Measurements from ENCODE around the gene MEX3D.
"Not testable (repeated sequence)": the region's sequence is repeated elsewhere in the genome, so short reads cannot be mapped to it uniquely, and the experiment has no call there.

MEX3D gene

DNA sequence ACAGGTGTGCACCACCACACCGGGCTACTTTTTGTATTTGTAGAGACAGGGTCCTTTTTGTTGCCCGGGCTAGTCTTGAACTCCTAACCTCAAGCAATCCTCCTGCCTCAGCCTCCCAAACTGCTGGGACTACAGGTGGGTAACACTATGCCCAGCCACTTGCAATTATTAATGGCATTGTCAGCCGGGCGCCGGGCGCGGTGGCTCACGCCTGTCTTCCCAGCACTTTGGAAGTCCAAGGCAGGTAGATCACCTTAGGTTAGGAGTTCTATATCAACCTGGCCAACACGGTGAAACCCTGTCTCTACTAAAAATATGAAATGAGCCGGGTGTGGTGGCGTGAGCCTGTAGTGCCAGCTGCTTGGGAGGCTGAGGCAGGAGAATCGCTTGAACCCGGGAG, 2.7 kb upstream of the MEX3D start:
- no peak for DNase-seq (ENCODE audit: low read depth)

DNA sequence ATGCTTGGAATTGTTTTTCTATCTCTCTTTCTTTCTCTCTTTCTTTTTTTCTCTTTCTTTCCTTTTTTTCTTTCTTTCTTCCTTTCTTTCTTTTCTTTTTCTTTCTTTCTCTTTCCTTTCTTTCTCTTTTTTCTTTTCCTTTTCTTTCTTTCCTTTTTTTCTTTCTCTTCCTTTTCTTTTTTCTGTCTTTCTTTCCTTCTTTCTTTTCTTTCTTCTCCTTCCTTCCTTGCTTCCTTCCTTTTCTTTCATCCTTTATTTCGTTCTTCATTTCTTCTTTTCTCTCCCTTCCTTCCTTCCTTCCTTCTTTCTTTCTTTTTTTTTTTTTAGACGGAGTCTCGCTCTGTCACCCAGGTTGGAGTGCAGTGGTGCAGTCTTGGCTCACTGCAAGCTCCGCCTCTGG, 1.9 kb upstream of the MEX3D start:
- DNase-seq (ENCODE audit: low read depth): no peak

DNA sequence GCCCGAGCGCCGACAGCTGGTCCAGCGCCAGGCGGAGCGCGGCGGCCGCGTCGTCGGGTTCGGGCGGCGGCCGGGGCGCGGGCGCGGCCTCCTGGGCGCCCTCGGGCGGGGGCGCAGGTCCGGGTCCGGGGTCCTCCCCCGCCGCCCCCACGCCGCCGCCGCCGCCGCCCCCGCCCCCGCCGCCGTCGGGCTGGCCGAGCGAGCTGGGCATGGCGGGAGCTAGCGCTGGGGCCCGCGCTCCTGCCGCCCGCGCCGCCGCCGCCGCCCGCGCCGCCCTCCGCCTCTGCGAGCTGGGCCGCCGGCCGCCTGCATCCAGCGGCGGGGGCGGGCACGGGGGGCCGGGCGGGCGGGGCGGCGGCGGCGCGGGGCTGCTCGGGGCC, 287 bp downstream of the MEX3D start:
- no peak for DNase-seq (ENCODE audit: low read depth)

DNA sequence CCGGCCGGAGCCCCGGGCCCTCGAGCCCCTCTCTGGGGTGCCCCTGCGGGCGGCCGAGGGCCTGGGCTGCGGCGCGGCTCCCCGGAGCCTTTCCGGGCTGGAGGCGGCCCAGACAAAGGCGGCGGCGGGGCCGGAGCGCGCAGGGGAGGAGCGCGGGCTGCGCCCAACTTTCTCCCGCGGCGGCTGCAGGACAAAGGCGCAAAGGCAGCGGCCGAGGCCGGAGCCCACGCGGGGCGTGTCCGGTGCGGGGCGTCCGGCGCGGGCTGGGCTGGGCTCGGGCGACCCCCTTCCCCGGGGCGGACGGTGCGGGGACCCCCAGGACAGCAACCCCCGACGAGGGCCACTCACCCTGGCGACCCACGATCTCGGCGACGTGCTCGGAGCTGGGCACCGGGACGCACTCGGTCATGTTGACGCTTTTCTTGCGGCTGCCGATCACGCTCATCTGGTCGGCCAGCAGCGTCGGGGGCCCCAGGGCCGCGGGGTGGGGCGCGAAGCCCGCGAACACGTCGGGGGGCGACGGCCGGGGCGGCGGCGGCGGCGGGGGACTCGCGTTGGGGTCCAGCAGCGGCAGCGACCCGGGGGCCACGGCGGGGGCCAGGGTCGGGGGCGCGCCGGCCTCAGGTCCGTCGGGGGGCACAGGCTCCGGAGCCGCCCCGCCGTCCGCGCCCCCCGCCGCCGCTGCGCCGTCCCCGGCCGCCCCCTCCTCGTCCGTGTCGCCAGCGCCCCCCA, 843 bp downstream of the MEX3D start:
- no peak for DNase-seq (ENCODE audit: low read depth)

DNA sequence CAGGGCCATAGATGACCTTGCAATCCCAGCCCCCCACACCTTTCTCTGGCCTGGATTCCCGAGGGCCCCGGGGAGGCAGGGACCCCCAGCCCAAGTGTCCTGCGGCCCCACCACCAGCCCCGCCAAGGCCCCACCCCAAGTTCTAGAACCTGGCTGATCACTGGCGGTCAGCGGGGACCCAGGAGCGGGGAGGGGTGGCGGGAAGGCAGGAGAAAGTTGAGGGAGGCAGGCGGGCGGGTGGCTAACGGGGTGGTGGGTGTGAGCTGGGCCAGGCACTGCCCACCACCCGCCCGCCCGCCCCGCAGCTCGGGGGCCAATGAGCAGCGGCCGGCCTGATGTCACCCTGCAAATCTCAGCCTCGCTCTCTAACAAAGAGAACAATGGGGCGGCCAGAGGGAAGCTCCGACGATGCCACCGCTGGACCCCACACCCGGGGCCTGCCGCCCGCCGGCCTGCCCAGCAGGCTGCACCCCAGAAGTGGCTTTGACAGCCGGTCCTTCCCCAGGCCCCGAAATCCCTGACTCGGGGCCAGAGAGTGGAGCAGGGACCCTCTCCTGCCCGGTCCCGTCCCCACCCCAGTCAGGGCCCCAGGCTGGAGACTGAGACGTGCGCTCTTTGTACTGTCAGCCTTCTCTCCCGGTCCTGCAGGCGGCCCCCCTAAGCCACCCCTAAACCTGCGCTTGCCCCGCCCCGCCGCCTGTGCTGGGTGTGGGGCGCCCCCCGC, 1.6 kb downstream of the MEX3D start:
- DNase-seq (ENCODE audit: low read depth): no peak

DNA sequence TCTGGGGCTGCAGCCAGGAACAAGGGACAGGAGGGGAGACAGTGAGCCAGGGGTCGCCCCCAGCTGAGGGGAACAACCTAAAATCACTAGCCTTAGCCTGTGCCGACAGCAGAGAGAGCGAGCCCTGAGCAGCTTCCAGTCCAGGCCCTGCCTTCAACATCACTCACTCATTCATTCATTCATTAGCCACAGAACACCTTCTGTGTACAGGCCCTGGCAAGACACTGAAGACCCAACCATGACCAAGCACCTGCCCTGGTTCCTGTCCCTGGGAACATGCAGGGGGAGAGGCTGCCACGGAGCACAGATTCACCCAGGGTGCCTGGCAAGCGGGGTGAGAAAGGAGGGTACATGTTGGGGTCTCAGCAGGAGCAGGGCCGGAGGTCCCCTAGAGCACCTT, 4.9 kb downstream of the MEX3D start:
- DNase-seq (ENCODE audit: low read depth): no peak

DNA sequence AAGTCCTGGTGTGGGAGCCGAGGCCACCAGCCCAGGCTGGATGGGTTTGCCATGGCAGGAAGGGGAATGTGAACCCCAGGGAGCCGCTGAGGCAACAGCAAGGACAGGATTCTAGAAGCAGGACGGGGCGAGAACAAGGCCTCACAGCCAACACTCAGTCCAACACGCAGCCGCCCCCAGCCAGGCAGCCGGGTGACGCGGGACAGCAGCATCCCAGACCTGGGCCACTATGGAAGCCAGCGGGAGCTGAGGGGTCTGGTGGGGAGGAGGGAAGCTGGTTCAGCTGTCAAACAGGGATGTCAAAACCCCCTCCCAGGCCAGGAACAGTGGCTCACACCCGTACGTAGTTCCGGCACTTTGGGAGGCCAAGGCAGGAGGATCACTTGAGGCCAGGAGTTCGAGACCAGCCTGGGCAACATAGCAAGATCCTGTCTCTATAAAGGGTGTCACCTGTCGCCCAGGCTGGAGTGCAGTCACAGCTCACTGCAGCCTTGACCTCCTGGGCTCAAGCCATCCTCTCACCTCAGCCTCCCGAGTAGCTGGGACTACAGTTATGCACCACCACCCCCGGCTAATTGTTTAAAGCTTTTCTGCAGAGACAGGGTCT, 6.8 kb downstream of the MEX3D start:
- DNase-seq (ENCODE audit: low read depth): no peak

DNA sequence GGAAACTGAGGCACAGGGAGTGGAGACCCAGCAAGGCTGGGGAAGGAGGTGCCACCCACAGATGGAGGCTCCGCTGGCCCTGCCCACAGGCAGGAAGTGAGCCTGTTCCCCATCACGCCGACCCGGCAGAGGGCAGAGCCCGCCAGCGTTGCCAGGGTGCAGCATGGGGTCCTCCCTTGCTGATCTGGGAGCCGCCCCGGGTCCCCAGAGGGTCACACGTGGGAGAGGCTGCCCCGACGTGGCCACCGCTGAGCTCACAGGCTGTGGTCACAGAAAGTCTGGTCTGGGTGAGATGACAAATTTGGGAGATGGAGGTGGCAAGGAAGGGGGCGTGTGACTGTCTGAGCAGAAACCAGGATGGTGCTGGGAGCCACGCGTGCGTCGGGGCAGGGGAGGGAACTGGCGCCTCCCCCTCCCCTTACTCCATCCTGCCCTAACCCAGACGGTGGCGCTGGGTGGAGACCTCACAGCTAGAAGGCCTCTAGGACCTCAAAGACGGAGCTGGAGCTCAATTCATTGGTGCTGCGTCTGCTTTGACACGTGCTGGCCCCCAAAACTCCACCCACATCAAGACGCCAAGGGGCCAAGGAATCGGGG, 7.7 kb downstream of the MEX3D start:
- no peak for DNase-seq (ENCODE audit: low read depth)

DNA sequence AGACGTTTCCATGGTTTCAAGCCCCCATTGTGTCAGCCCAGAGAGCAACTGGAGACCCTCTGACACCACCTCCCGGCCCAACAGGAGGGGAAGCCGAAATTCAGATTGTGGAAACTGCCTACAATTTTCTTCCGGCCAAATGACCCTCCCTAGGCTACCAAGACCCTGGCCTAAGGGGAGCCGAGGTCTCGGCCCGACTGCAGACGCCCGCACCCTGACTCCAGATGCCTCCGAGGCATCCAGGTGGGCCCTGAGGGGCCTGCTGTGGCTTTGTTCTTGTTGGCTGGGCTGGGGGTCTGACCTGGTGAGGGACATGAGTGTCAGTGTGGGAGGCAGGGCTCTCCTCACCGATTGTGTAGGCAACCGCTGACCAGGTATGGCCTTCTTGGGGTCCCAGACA, 9.6 kb downstream of the MEX3D start:
- DNase-seq (ENCODE audit: low read depth): no peak

DNA sequence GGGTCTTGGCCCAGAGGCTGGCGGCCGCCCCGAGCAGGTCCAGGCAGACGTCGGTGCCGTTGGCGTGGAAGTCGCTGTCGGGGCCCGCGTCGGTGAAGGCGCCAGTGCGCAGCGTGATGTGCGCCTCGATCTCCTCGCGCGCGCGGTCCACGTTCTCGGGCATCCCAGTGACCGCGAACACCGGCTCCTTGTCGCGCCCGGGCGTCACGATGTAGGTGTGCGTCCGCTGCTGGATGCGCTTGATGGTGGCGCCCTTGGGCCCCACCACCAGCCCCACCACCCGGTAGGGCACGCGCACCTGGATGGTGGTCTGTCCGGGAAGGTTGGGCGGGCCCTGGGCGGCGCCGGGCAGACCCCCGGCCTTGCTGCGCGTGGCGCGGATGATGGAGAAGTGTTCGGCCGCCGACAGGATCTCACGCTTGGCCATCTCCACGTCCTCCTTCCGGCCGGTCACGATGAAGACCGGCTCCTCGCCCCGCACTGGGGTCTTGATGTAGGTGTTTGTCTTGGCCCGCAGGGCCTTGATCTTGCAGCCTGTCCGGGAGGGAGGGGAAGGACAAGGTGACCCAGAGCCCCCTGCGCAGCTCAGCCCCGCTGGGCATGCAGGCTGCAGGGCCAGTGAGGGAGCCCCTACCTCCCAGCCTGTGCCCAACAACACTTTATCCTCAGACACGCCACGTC, 11.6 kb downstream of the MEX3D start:
- no peak for DNase-seq (ENCODE audit: low read depth)

DNA sequence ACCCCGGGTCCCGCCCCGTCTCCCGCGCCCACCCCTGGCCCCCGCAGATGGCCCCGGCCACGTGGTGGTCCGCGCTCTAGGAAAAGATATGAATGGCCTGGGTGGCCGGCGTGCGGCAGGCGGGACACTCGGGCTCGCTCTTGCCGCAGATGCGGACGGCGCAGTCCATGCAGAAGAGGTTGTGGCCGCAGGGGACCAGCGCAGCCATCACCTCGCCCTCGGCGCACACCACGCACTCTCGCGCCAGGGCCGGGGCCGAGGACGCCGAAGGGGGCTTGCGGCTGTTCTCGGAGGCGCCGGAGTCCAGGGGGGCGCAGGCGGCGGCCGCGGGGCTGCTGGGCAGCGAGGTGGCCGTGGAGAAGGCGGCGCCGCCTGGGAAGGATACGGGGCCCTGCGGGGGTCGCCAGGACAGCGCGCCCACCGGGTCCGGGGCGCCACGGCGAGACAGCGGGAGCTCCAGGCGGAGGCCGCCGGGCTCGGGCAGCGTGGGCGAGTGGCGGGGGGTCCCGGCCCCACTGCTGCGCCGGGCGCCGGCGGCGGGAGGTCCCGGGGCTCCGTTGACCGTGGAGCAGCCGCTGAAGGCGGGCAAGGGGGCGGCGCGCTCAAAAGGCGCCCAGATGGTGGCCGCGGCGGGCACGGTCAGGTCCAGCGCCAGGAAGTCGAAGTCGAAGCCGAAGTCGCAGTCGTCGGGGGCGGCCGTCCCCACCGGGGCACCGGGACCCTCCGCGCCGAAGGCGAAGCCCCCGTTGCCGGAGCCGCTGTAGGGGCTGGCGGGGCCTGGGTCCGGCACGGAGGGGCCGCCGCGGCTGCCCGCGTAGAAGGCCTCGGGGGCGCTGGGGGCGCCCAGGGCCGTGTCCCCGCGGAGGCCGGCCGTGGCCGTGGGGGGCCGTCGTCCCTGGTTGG, 12.4 kb downstream of the MEX3D start:
- no peak for DNase-seq (ENCODE audit: low read depth)

DNA sequence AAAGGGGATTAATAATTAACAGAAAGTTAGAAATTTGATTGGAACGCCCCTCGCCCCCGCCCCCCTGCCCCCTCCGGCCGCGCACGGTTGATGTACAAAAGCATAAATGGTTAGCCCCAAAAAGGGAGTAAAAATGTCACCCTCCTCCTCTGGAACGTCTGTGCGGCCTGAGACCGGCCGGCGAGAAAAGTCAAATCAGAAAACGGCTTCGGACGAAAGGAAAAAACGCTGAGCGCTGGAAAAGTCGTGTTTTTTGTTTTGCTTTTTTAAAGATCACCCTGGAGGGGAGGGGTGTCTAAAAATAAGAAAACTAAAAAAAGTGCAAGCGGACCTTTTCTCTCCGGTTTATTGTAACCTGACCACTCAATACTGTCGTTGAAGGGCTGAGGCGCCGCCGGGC, 13.2 kb downstream of the MEX3D start:
- no peak for DNase-seq (ENCODE audit: low read depth)

DNA sequence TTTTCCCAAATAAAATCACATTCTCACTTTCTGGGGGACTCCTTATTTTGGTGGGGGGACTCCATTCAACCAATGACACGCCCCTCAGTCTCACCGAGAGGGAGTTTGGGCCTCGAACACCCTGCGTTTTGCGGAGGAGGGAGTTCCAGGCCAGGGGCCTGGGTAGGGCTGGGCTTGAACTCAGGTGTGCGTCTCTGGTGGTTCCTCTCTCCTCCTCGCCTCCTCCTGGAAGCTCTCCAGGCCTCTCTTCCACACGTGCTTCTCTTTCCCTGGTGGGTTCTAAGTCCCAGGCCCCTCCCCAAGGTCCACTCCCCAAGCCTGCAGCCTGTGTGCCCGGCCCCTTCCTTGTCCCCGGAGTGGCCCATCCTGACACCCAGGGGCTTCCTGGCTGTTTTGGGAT, 14.7 kb downstream of the MEX3D start:
- no peak for DNase-seq (ENCODE audit: low read depth)

DNA sequence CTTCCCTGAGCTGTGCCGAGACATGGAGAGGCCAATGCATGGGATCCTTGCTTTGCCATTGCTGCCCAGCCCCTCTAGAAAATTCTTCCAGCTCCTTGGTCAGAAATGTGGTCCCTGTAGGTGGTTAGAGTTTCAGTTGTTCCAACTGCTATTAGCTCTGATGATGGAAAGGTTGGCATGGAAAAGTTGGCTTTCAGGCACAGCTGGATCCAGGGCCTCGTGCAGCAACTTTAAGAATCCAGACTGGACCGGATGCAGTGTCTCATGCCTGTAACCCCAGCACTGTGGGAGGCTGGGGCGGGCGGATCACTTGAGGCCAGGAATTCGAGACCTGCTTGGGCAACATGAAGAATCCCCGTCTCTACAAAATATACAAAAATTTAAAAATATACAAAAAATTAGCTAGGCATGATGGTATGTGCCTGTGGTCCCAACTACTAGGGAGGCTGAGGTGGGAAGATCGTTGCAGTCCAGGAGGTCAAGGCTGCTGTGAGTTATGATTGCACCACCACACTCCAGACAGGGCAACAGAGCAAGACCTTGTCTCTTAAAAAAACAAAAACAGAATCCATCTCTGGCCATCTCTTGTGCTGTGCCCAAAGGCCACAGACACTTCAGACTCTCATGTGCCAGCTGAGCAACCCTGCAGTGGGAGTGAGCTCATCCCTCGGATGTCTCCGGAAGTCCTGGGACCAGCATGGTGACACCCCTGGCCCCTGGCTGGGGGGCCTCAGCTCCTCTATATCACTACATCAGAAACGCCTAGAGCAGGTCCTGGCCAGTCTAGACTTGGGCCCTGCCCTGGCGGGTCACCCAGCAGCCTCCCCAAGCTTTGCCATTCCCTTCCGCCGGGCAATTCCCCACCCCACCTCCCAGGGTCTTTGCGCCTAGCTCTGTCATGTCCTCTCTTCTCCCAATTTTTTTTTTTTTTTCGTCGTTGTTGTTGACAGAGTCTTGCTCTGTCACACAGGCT, 16.8 kb downstream of the MEX3D start:
- no peak for DNase-seq (ENCODE audit: low read depth)

DNA sequence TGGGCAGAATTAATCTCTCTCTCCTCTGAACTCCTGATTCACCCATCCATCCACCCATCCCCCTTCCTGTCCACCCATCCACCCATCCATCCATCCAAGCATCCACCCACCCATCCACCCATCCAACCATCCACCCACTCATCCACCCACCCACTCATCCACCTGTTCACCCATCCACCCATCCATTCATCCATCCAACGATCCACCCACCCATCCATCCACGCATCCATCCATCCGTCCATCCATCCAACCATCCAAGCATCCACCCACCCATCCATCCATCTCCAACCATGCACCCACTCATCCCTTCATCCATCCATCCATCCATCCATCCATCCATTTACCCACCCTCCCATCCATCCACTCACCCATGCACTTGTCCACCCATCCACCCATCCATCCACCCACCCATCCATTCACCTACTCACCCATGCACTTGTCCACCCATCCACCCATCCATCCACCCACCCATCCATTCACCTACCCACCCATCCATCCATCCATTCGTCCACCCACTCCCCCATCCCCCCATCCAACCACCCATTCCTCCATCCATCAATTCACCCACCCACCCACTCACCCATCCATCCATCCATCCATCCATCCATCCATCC, 18.7 kb downstream of the MEX3D start:
- DNase-seq (ENCODE audit: low read depth): no peak

DNA sequence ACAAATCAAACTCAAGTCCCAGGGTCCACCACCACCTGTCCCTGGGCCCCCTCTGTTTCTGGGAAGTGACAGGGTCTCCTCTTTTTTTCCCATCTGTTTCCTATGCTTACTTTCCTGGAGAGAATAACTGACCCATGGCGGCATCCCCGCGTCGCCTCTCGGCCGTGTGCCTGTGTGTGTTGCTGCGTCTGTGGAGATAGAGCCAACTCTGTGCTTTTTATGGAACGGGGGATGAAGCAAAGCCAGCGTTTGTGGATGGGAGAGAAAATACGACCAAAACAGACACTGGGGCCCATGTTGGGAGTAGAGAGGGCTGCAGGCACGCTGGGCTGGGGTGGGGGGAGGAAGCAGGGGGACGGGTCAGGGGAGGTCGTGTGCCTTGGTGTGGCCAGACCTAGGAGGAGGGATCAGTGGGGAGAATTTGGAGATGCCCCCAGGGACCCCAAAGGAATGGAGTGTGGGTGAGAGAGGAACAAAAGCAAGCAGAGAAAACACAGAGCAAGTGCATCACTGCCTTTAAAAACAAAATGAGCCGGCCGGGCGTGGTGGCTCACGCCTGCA, 27.7 kb downstream of the MEX3D start:
- no peak for DNase-seq (ENCODE audit: low read depth)

DNA sequence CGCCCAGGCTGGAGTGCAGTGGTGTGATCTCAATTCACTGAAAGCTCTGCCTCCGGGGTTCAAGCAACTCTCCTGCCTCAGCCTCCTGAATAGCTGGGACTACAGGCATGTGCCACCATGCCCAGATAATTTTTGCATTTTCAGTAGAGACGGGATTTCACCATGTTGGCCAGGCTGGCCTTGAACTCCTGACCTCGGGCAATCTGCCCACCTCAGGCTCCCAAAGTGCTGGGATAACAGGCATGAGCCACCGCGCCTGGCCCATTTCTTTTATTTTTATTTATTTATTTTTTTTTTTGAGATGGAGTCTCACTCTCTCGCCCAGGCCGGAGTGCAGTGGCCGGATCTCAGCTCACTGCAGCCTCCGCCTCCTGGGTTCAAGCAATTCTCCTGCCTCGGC, 28.4 kb downstream of the MEX3D start:
- not testable (repeated sequence) for DNase-seq (ENCODE audit: low read depth)

DNA sequence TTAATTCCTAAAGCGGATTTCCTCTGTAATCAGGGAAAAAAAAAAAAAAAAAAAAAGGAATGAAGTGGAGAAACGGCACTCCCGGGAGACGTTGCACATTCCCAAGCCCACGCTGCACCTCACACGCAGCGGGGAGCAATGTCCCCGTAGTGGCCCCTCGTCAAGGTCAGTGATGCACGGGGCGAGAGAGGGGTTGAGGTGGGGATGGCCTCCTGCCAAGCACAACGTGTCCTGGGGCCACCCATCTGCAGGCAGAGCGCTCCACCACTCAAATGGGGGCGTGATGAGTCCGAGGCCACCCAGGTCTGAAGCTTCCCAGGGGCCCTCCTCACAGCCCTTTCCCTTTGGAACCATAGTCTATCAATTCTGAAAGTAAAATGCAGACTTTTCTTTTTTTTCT, 29.1 kb downstream of the MEX3D start:
- DNase-seq (ENCODE audit: low read depth): no peak

DNA sequence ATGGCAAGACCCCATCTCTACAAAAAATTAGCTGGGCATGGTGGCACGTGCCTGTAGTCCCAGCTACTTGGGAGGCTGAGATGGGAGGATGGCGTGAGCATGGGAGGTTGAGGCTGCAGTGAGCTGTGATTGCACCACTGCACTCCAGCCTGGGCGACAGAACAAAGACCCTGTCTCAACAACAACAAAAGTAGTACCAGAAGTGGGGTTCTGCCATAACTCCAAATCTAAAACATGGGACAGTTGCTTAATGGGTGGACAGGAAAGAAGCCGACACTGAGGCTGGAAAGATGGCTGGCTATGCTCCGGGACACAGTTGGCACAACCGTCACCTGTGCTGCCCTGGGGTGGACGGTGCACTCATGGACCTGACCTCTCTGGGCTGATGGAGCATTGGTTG, 32.4 kb downstream of the MEX3D start:
- DNase-seq (ENCODE audit: low read depth): not testable (repeated sequence)

Measured in activated T-cell treated with anti-CD3 and anti-CD28 coated beads for 1 hour (primary cell).